CD4-positive, alpha-beta memory T cell (primary cell): ENCODE results near the gene ATG5. TPM values are rescaled to one million over a fixed set of nuclear protein-coding genes. Genes with fewer than 3 reads are reported as not detected.
"Not testable (repeated sequence)": the region's sequence is repeated elsewhere in the genome, so short reads cannot be mapped to it uniquely, and the experiment has no call there.

Experiments used
- CTCF ChIA-PET: fragments of 350-600 bp; sonication (Branson Sonifier 250); formaldehyde crosslinking; loops from one replicate; lab custom pipeline; 2021; ENCODE audit warnings: inconsistent platforms; ENCODE audit not compliant: partially characterized antibody; lab: Charles Lee
- POLR2A ChIA-PET: fragments of 350-600 bp; sonication (Branson Sonifier 250); formaldehyde crosslinking; loops from one replicate; lab custom pipeline; 2021; ENCODE audit not compliant: partially characterized antibody; lab: Charles Lee
- DNase-seq, 5 donors: peaks; one replicate each; pipeline versions ENCODE4 v3.0.0 to v3.0.0-alpha.2; 2020 to 2022; ENCODE audit warnings: mixed read lengths in 1 of 5
- H3K27ac ChIP-seq: one replicate; pipeline ENCODE4 v1.7.0; 2013; ENCODE audit warnings: low read depth, low read length
- H3K27me3 ChIP-seq: 2 replicates; pipeline ENCODE4 v1.7.0; 2013; ENCODE audit warnings: mild to moderate bottlenecking, low read length, moderate library complexity; ENCODE audit not compliant: insufficient read depth
- H3K36me3 ChIP-seq: 2 replicates; pipeline ENCODE4 v1.7.0; 2013; ENCODE audit warnings: mild to moderate bottlenecking, low read length, moderate library complexity; ENCODE audit not compliant: insufficient read depth
- H3K4me1 ChIP-seq: 2 replicates; pipeline ENCODE4 v1.7.0; 2013; ENCODE audit warnings: mild to moderate bottlenecking, low read length, moderate library complexity; ENCODE audit not compliant: insufficient read depth
- H3K4me3 ChIP-seq, 2 donors: one replicate each; pipeline ENCODE4 v1.7.0; 2013; ENCODE audit warnings: low read length in 2 of 2, mild to moderate bottlenecking in 1 of 2
- H3K9me3 ChIP-seq, 2 donors: one replicate each; pipeline ENCODE4 v1.7.0; 2013; ENCODE audit warnings: low read length in 2 of 2, control low read depth in 1 of 2; ENCODE audit not compliant: control insufficient read depth in 1 of 2
- H3K27ac Mint-ChIP-seq, 7 donors: one replicate each; pipeline ENCODE4 v1.8.0; 2020 to 2021; ENCODE audit warnings: mixed read lengths in 7 of 7, mild to moderate bottlenecking in 6 of 7, inconsistent platforms in 3 of 7, moderate library complexity in 3 of 7
- H3K27me3 Mint-ChIP-seq, 2 donors: one replicate each; pipeline ENCODE4 v1.8.0; 2020 to 2021; ENCODE audit warnings: mixed read lengths in 2 of 2
- H3K36me3 Mint-ChIP-seq, 2 donors: one replicate each; pipeline ENCODE4 v1.8.0; 2020 to 2021; ENCODE audit warnings: mixed read lengths in 2 of 2, inconsistent platforms in 1 of 2, mild to moderate bottlenecking in 1 of 2
- H3K4me1 Mint-ChIP-seq, 4 donors: one replicate each; pipeline ENCODE4 v1.8.0; 2020 to 2021; ENCODE audit warnings: mixed read lengths in 4 of 4, mild to moderate bottlenecking in 1 of 4
- H3K4me3 Mint-ChIP-seq, 8 donors: one replicate each; pipeline ENCODE4 v1.8.0; 2020 to 2021; ENCODE audit warnings: mixed read lengths in 8 of 8, mild to moderate bottlenecking in 7 of 8, moderate library complexity in 6 of 8, inconsistent platforms in 3 of 8
- H3K9me3 Mint-ChIP-seq, 8 donors: one replicate each; pipeline ENCODE4 v1.8.0; 2020 to 2021; ENCODE audit warnings: mixed read lengths in 8 of 8, mild to moderate bottlenecking in 5 of 8, inconsistent platforms in 3 of 8, moderate library complexity in 1 of 8
- intact Hi-C: fragments of 100-400 bp; cut with micrococcal nuclease; formaldehyde crosslinking; loops from one replicate; pipeline ENCODE4 v1.15.1; 2023
- polyA plus RNA-seq, 2 donors: library from polyadenylated mRNA; unstranded; fragments of 300-500 nt; fragmentation: Illumina TruSeq; gene quantifications; one replicate each; pipeline ENCODE4 v1.2.3, GENCODE V29; 2021
- total RNA-seq, 2 experiments: library from RNA; stranded (reverse); gene quantifications; one replicate each; pipeline ENCODE4 v1.2.3, GENCODE V29; 2021

ATG5 gene
- total and polyA plus RNA-seq, 4 experiments from 2014 or later, result 26.8 to 49.7 (median 35.2) TPM

GRCh38 chr6:106152476-106152875, 173.1 kb downstream of the ATG5 start:
- H3K9me3 Mint-ChIP-seq, H3K4me3 Mint-ChIP-seq, H3K4me3 ChIP-seq, H3K27ac ChIP-seq, H3K27me3 ChIP-seq, POLR2A ChIA-PET, H3K27me3 Mint-ChIP-seq, H3K27ac Mint-ChIP-seq, H3K9me3 ChIP-seq, DNase-seq, H3K36me3 Mint-ChIP-seq, H3K36me3 ChIP-seq, intact Hi-C loops: not testable (repeated sequence)
- H3K4me1 Mint-ChIP-seq, result peaks cover 9 to 19% (median 15%) of the 10 kb centered on the region in 4 donors
- H3K4me1 ChIP-seq, result peaks cover 12% of the 10 kb centered on the region
- CTCF ChIA-PET, result interaction anchor here (0.9 kb wide), 1 partner anchor 35 kb away, joined by 3 read pairs; no protein-coding TSS in a partner anchor

DNA sequence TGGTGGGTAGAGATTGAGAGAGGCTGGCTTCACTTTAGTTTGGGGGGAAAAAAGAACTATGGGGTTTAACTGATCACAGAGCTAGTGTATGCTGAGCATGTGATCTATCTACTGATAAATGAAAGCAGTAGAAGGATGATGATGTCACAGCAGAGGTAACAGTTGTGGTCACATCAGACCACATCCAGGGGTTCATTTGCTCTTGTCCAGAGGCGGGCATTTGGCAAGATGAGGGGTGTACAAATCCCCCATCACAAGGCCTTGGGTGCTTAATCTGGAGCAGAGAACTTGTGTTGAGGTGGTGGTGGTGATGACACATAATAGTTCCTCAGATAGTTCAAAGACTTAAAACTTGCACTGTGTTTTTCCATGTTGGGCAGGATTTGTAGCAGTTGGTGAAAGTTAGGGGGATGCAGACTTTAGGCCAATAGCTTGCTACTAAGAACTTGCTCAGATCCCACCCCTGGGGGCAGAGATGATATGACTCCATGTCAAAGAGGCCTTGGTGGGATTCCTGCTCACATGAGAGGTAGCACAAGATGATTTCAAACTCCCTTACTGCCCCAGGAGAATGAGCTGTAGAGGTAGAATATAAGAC, 176.0 kb downstream of the ATG5 start:
- peaks cover 27% of the 10 kb centered on the region for H3K4me1 ChIP-seq
- no peak overlapping the region for H3K4me3 ChIP-seq
- peak in 4 of 5 donors; percentile 24 to 56 (median 34) for DNase-seq
- Mint-ChIP-seq H3K4me1 (peaks cover 12 to 36% (median 23%) of the 10 kb centered on the region in 4 donors), H3K27ac (peak overlapping the region; percentile 17 to 87 (median 38)), H3K27me3 (no peaks in the 10 kb centered on the region), H3K36me3 (no peaks in the 10 kb centered on the region), H3K4me3 (no peak overlapping the region), H3K9me3 (no peaks in the 10 kb centered on the region)
- no peaks in the 10 kb centered on the region for H3K36me3 ChIP-seq
- ChIA-PET CTCF (interaction anchor here (1.5 to 1.8 kb wide), 2 partner anchors 11 to 14 kb away, joined by 4 to 7 read pairs; no protein-coding TSS in a partner anchor), POLR2A (interaction anchor here (1.1 to 1.6 kb wide), 2 partner anchors 8 to 19 kb away, joined by 3 to 6 read pairs; no protein-coding TSS in a partner anchor)
- no peaks in the 10 kb centered on the region for H3K27me3 ChIP-seq
- no peak overlapping the region for H3K27ac ChIP-seq
- intact Hi-C loops, result no loop called here
- no peaks in the 10 kb centered on the region for H3K9me3 ChIP-seq

GRCh38 chr6:106147476-106147875, 178.1 kb downstream of the ATG5 start:
- H3K4me1 ChIP-seq, result peaks cover 36% of the 10 kb centered on the region
- H3K27ac Mint-ChIP-seq, result no peak overlapping the region
- H3K9me3 Mint-ChIP-seq, result no peaks in the 10 kb centered on the region
- H3K27me3 ChIP-seq, result no peaks in the 10 kb centered on the region
- H3K27ac ChIP-seq, result no peak overlapping the region
- no peak overlapping the region for H3K4me3 Mint-ChIP-seq
- no peaks in the 10 kb centered on the region for H3K27me3 Mint-ChIP-seq
- intact Hi-C loops, result no loop called here
- ChIA-PET POLR2A (no interaction called here), CTCF (interaction anchor here (0.9 kb wide), 1 partner anchor 67 kb away, joined by 3 read pairs; no protein-coding TSS in a partner anchor)
- DNase-seq, result no peak
- no peaks in the 10 kb centered on the region for H3K9me3 ChIP-seq
- H3K36me3 ChIP-seq, result no peaks in the 10 kb centered on the region
- no peaks in the 10 kb centered on the region for H3K36me3 Mint-ChIP-seq
- H3K4me1 Mint-ChIP-seq, result peaks cover 15 to 47% (median 30%) of the 10 kb centered on the region in 4 donors
- H3K4me3 ChIP-seq, result no peak overlapping the region

DNA sequence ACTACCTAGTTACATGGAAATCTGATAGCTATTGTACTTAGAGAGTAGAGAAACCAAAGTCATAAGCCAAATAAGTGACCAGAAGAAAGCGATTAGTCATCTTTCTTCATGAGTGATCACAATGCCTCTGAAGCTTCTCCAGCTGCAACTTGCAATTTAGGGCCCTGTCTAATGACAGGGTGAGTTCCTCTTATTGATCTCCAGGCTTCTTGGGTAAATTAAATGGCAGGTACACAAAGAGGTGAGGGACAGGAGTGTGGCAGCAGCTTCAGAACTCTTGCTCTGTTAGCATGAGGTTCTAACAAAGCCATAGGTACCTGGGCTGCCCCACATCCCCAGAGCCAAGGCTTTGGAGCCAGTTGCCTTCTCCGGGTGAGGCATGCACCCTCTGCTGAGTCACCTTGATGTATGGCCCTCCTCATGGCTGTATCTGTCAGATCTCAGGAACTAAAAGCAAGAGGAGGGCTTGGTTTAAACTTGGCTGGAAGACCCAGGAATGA, 178.7 kb downstream of the ATG5 start:
- ChIA-PET CTCF (interaction anchor here (0.9 kb wide), 1 partner anchor 68 kb away, joined by 3 read pairs; no protein-coding TSS in a partner anchor), POLR2A (no interaction called here)
- no peaks in the 10 kb centered on the region for H3K9me3 Mint-ChIP-seq
- Histone ChIP-seq H3K4me1 (peaks cover 41% of the 10 kb centered on the region), H3K27ac (no peak overlapping the region), H3K4me3 (no peak overlapping the region), H3K36me3 (no peaks in the 10 kb centered on the region), H3K9me3 (no peaks in the 10 kb centered on the region), H3K27me3 (no peaks in the 10 kb centered on the region)
- no peak overlapping the region for H3K4me3 Mint-ChIP-seq
- H3K27me3 Mint-ChIP-seq, result no peaks in the 10 kb centered on the region
- no peak for DNase-seq
- no peak overlapping the region for H3K27ac Mint-ChIP-seq
- no peaks in the 10 kb centered on the region for H3K36me3 Mint-ChIP-seq
- peaks cover 21 to 53% (median 36%) of the 10 kb centered on the region in 4 donors for H3K4me1 Mint-ChIP-seq
- intact Hi-C loops, result no loop called here

- H3K9me3 ChIP-seq, result no peaks in the 10 kb centered on the region
- peaks cover 28 to 62% (median 43%) of the 10 kb centered on the region in 4 donors for H3K4me1 Mint-ChIP-seq
- peak overlapping the region in 2 of 8 donors; percentile 17 to 33 for H3K4me3 Mint-ChIP-seq
- H3K27ac Mint-ChIP-seq, result peak overlapping the region in 3 of 7 donors; percentile 9 to 88 (median 67)
- intact Hi-C loops, result no loop called here
- no peaks in the 10 kb centered on the region for H3K36me3 Mint-ChIP-seq
- H3K27me3 ChIP-seq, result no peaks in the 10 kb centered on the region
- H3K9me3 Mint-ChIP-seq, result no peaks in the 10 kb centered on the region
- no peaks in the 10 kb centered on the region for H3K27me3 Mint-ChIP-seq
- ChIA-PET CTCF (interaction anchor here (1.1 kb wide), 1 partner anchor 9 kb away, joined by 4 read pairs; no protein-coding TSS in a partner anchor), POLR2A (no interaction called here)
- no peak overlapping the region for H3K4me3 ChIP-seq
- DNase-seq, result no peak
- no peaks in the 10 kb centered on the region for H3K36me3 ChIP-seq
- peaks cover 52% of the 10 kb centered on the region for H3K4me1 ChIP-seq
- H3K27ac ChIP-seq, result no peak overlapping the region
These were observed 179.8 kb downstream of the ATG5 start for GRCh38 chr6:106145741-106146227.

GRCh38 chr6:106145144-106145543, 180.4 kb downstream of the ATG5 start:
- ChIA-PET CTCF (no interaction called here), POLR2A (interaction anchor here (0.8 kb wide), 1 partner anchor 18 kb away, joined by 3 read pairs; no protein-coding TSS in a partner anchor)
- Histone ChIP-seq H3K36me3 (no peaks in the 10 kb centered on the region), H3K27ac (no peak overlapping the region), H3K27me3 (no peaks in the 10 kb centered on the region), H3K4me1 (peaks cover 56% of the 10 kb centered on the region), H3K4me3 (no peak overlapping the region), H3K9me3 (no peaks in the 10 kb centered on the region)
- Mint-ChIP-seq H3K4me3 (no peak overlapping the region), H3K4me1 (peaks cover 29 to 69% (median 47%) of the 10 kb centered on the region in 4 donors), H3K9me3 (no peaks in the 10 kb centered on the region), H3K36me3 (no peaks in the 10 kb centered on the region), H3K27ac (peak overlapping the region in 2 of 7 donors; percentile 9 to 67), H3K27me3 (no peaks in the 10 kb centered on the region)
- intact Hi-C loops, result no loop called here
- DNase-seq, result no peak

DNA sequence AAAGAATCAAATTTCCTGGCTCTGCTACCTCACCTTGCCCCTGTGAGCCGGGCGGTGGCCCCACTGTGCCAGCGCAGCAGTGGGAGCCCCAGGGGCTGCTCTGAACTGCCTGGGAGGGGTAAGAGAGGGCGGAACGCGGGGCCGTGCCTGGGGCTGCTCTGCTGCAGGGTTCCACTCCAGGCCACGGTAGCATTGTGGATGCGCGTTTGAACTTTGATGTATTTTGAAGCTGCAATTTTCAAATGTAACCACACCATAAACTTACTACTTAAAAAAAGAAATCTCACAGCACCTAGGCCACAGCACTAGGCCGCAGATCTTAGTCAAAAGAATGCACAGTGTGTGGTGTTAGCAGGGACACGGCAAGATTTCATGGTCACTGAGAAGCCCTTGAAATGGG, 181.9 kb downstream of the ATG5 start:
- Histone ChIP-seq H3K9me3 (no peaks in the 10 kb centered on the region), H3K27ac (no peak overlapping the region), H3K27me3 (no peaks in the 10 kb centered on the region), H3K36me3 (no peaks in the 10 kb centered on the region), H3K4me3 (no peak overlapping the region), H3K4me1 (peaks cover 44% of the 10 kb centered on the region)
- CTCF ChIA-PET, result interaction anchor here (0.9 to 1.8 kb wide), 2 partner anchors 13 to 26 kb away, joined by 3 to 6 read pairs; no protein-coding TSS in a partner anchor
- Mint-ChIP-seq H3K9me3 (no peaks in the 10 kb centered on the region), H3K4me3 (no peak overlapping the region), H3K36me3 (no peaks in the 10 kb centered on the region), H3K4me1 (peaks cover 23 to 57% (median 38%) of the 10 kb centered on the region in 4 donors), H3K27me3 (no peaks in the 10 kb centered on the region), H3K27ac (peak overlapping the region in 1 of 7 donors; percentile 74)
- intact Hi-C loops, result no loop called here
- POLR2A ChIA-PET, result interaction anchor here (1.2 to 3.1 kb wide), 4 partner anchors 20 to 151 kb away, joined by 3 to 24 read pairs (median 11); no protein-coding TSS in a partner anchor
- DNase-seq, result no peak
